ENCODE data around the gene NPC1.
"Not testable (repeated sequence)": the region's sequence is repeated elsewhere in the genome, so short reads cannot be mapped to it uniquely, and the experiment has no call there.

Gene NPC1

GRCh38 chr18:23609390-23610023 is 23.2 kb upstream of the NPC1 start:
- DNase-seq (ENCODE audit: low read depth in 3 of 3) = no peak

GRCh38 chr18:23608211-23608610 is 21.9 kb upstream of the NPC1 start:
- DNase-seq (ENCODE audit: low read depth in 3 of 3) = no peak

- DNase-seq (ENCODE audit: low read depth in 3 of 3) = no peak
Observed at GRCh38 chr18:23605941-23606340, 19.6 kb upstream of the NPC1 start.

- no peak for DNase-seq (ENCODE audit: low read depth in 3 of 3)
Observed at GRCh38 chr18:23599809-23600208, 13.5 kb upstream of the NPC1 start.

- no peak for DNase-seq (ENCODE audit: low read depth in 3 of 3)
Observed at GRCh38 chr18:23596183-23596582, 9.9 kb upstream of the NPC1 start.

- no peak for DNase-seq (ENCODE audit: low read depth in 3 of 3)
Observed at GRCh38 chr18:23595591-23595990, 9.3 kb upstream of the NPC1 start.

GRCh38 chr18:23593720-23594119 is 7.4 kb upstream of the NPC1 start:
- DNase-seq (ENCODE audit: low read depth in 3 of 3) = no peak

- DNase-seq (ENCODE audit: low read depth in 3 of 3) = no peak
Observed at GRCh38 chr18:23592911-23593310, 6.6 kb upstream of the NPC1 start.

- DNase-seq (ENCODE audit: low read depth in 3 of 3) = no peak
Observed at GRCh38 chr18:23591011-23591410, 4.7 kb upstream of the NPC1 start.

- no peak for DNase-seq (ENCODE audit: low read depth in 3 of 3)
Observed at GRCh38 chr18:23588836-23589560, 2.7 kb upstream of the NPC1 start.

- DNase-seq (ENCODE audit: low read depth in 3 of 3) = no peak
Observed at GRCh38 chr18:23587220-23587642, 925 bp upstream of the NPC1 start.

GRCh38 chr18:23585897-23586248 is 433 bp downstream of the NPC1 start:
- DNase-seq (ENCODE audit: low read depth in 3 of 3) = no peak

- DNase-seq (ENCODE audit: low read depth in 3 of 3) = peak in 1 of 3 experiments; percentile 6
Observed at GRCh38 chr18:23585007-23585871, 1.1 kb downstream of the NPC1 start.

- DNase-seq (ENCODE audit: low read depth in 3 of 3) = no peak
Observed at GRCh38 chr18:23584019-23584983, 2.0 kb downstream of the NPC1 start.

GRCh38 chr18:23583071-23583865 is 3.0 kb downstream of the NPC1 start:
- DNase-seq (ENCODE audit: low read depth in 3 of 3) = no peak

GRCh38 chr18:23580677-23581367 is 5.5 kb downstream of the NPC1 start:
- no peak for DNase-seq (ENCODE audit: low read depth in 3 of 3)

GRCh38 chr18:23578891-23579653 is 7.2 kb downstream of the NPC1 start:
- DNase-seq (ENCODE audit: low read depth in 3 of 3) = no peak

- no peak for DNase-seq (ENCODE audit: low read depth in 3 of 3)
Observed at GRCh38 chr18:23578067-23578701, 8.1 kb downstream of the NPC1 start.

- not testable (repeated sequence) for DNase-seq (ENCODE audit: low read depth in 3 of 3)
Observed at GRCh38 chr18:23577521-23577920, 8.8 kb downstream of the NPC1 start.

All from stimulated activated CD4-positive, alpha-beta T cell treated with anti-CD3 and anti-CD28 coated beads, TNF-alpha, amount 100 ng/mL, for 4 hours (primary cell).